PC-9 (cell line): ENCODE data around the gene ZDHHC20. TPM values are rescaled to one million over a fixed set of nuclear protein-coding genes. Genes with fewer than 3 reads are reported as not detected.

Experiments used
- BruUV-seq: library from RNA; stranded (reverse); fragments of 400-500 nt; replicated peaks from 2 replicates; lab custom pipeline; 2021; lab: Mats Ljungman, UMichigan
- CTCF ChIA-PET: fragments of 300-600 bp; sonication (Branson Sonifier 250); formaldehyde crosslinking; loops from one replicate; lab custom pipeline; 2022; ENCODE audit warnings: antibody characterized with exemption; lab: Charles Lee
- POLR2A ChIA-PET: fragments of 300-600 bp; sonication (Branson Sonifier 250); formaldehyde crosslinking; loops from one replicate; lab custom pipeline; 2022; ENCODE audit warnings: antibody characterized with exemption; ENCODE audit not compliant: unreplicated experiment; lab: Charles Lee
- DNase-seq, 2 experiments: peaks; one replicate each; pipeline versions ENCODE4 v3.0.0 to v3.0.0-alpha.2; 2015 to 2022; ENCODE audit warnings: mixed read lengths in 1 of 2
- H2AFZ ChIP-seq: fragments of 200-600 bp; sonication (generic); 2 replicates; pipeline ENCODE4 v1.8.1; 2017; ENCODE audit warnings: antibody characterized with exemption
- H3F3A ChIP-seq: fragments of 200-600 bp; sonication (generic); 2 replicates; pipeline ENCODE4 v1.8.1; 2017; ENCODE audit warnings: antibody characterized with exemption, mild to moderate bottlenecking, low read depth; ENCODE audit not compliant: insufficient read depth
- H3K27ac ChIP-seq: fragments of 200-600 bp; sonication (generic); 2 replicates; pipeline ENCODE4 v1.6.1; 2016; ENCODE audit warnings: mixed run types
- H3K27me3 ChIP-seq: fragments of 200-600 bp; sonication (generic); 2 replicates; pipeline ENCODE4 v1.6.1; 2016; ENCODE audit warnings: low read depth, mixed run types; ENCODE audit not compliant: insufficient read depth
- H3K36me3 ChIP-seq: fragments of 200-600 bp; sonication (generic); 2 replicates; pipeline ENCODE4 v1.6.1; 2016; ENCODE audit warnings: low read depth, mixed run types
- H3K4me1 ChIP-seq: fragments of 200-600 bp; sonication (generic); replicated peaks from 2 replicates; pipeline ENCODE4 v1.6.1; 2016; ENCODE audit warnings: mixed run types; ENCODE audit not compliant: insufficient read depth
- H3K4me2 ChIP-seq: fragments of 200-600 bp; sonication (generic); 2 replicates; pipeline ENCODE4 v1.6.1; 2017; ENCODE audit warnings: mixed run types
- H3K4me3 ChIP-seq: fragments of 200-600 bp; sonication (generic); 2 replicates; pipeline ENCODE4 v1.6.1; 2016; ENCODE audit warnings: mixed run types
- H3K79me2 ChIP-seq: fragments of 200-600 bp; sonication (generic); 2 replicates; pipeline ENCODE4 v1.6.1; 2017; ENCODE audit warnings: low read depth, mixed run types
- H3K9me2 ChIP-seq: fragments of 200-600 bp; sonication (generic); 2 replicates; pipeline ENCODE4 v1.8.1; 2017; ENCODE audit warnings: mild to moderate bottlenecking; ENCODE audit not compliant: insufficient read depth
- H3K9me3 ChIP-seq: fragments of 200-600 bp; sonication (generic); 2 replicates; pipeline ENCODE4 v1.8.1; 2016; ENCODE audit warnings: low read depth; ENCODE audit not compliant: insufficient read depth
- H4K20me1 ChIP-seq: fragments of 200-600 bp; sonication (generic); 2 replicates; pipeline ENCODE4 v1.8.1; 2017; ENCODE audit not compliant: insufficient read depth
- CTCF ChIP-seq: fragments of 200-600 bp; sonication (generic); conservative IDR thresholded peaks from 2 replicates; pipeline ENCODE4 v1.6.1; 2017; ENCODE audit warnings: mixed run types, antibody characterized with exemption, mild to moderate bottlenecking, moderate library complexity
- EZH2 ChIP-seq: fragments of 200-600 bp; sonication (generic); IDR thresholded peaks from 2 replicates; pipeline ENCODE4 v1.8.0; 2017; ENCODE audit warnings: antibody characterized with exemption, low read depth
- intact Hi-C: fragments of 100-400 bp; cut with micrococcal nuclease; formaldehyde crosslinking; loops from one replicate; pipeline ENCODE4 v1.10.0; 2022; ENCODE audit not compliant: unreplicated experiment
- total RNA-seq: library from RNA; stranded (reverse); gene quantifications from 2 replicates; pipeline ENCODE4 v1.2.3, GENCODE V29; 2021

The ZDHHC20 gene
- total RNA-seq, 1 experiment from 2014 or later = 47.5 TPM

- peak overlapping the region; percentile 38 for H3K4me2 ChIP-seq
- H3K9me2 ChIP-seq = no peaks in the 10 kb centered on the region
- H3K4me1 ChIP-seq = peaks cover 27% of the 10 kb centered on the region
- no TSS peak for BruUV-seq
- DNase-seq = peak; percentile 9 to 54
- no peak for TF ChIP-seq EZH2
- peak; percentile 70 for TF ChIP-seq CTCF
- peak overlapping the region; percentile 67; the same call in 1 of the 2 replicates for H2AFZ ChIP-seq
- H3K27ac ChIP-seq = no peak overlapping the region
- H4K20me1 ChIP-seq = no peaks in the 10 kb centered on the region
- H3K79me2 ChIP-seq = no peaks in the 10 kb centered on the region
- CTCF ChIA-PET = interaction anchor here (0.6 kb wide), 1 partner anchor 507 kb away, joined by 4 read pairs; no protein-coding TSS in a partner anchor
- H3F3A ChIP-seq = peaks cover 5% of the 10 kb centered on the region; the same call in 1 of the 2 replicates
- H3K4me3 ChIP-seq = no peak overlapping the region
- POLR2A ChIA-PET = no interaction called here
- intact Hi-C loops = loop anchor here (1.0 to 5.0 kb wide), 3 partner anchors 182 to 982 kb away; no protein-coding TSS in a partner anchor
- H3K9me3 ChIP-seq = no peaks in the 10 kb centered on the region
- H3K27me3 ChIP-seq = no peaks in the 10 kb centered on the region
- no peaks in the 10 kb centered on the region for H3K36me3 ChIP-seq
These were observed 20.0 kb upstream of the ZDHHC20 start for GRCh38 chr13:21478881-21479808.

- Histone ChIP-seq H3K27me3 (no peaks in the 10 kb centered on the region), H2AFZ (no peak overlapping the region), H3K4me3 (no peak overlapping the region), H3K27ac (no peak overlapping the region), H3K9me2 (no peaks in the 10 kb centered on the region), H3K9me3 (no peaks in the 10 kb centered on the region), H3K4me1 (peaks cover 29% of the 10 kb centered on the region), H3K4me2 (peak overlapping the region; percentile 30), H3F3A (peaks cover 5% of the 10 kb centered on the region; the same call in 1 of the 2 replicates), H4K20me1 (no peaks in the 10 kb centered on the region), H3K79me2 (no peaks in the 10 kb centered on the region), H3K36me3 (no peaks in the 10 kb centered on the region)
- DNase-seq = peak; percentile 64 to 69
- no TSS peak for BruUV-seq
- intact Hi-C loops = loop anchor here (5.0 kb wide), 1 partner anchor 980 kb away; no protein-coding TSS in a partner anchor
- ChIA-PET POLR2A (no interaction called here), CTCF (interaction anchor here (1.2 kb wide), 1 partner anchor 180 kb away, joined by 8 read pairs; no protein-coding TSS in a partner anchor)
- TF ChIP-seq CTCF (peak; percentile 91), EZH2 (no peak)
These were observed 17.9 kb upstream of the ZDHHC20 start for GRCh38 chr13:21476893-21477472.

GRCh38 chr13:21475115-21475514 lies 16.0 kb upstream of the ZDHHC20 start:
- TF ChIP-seq EZH2 (no peak), CTCF (no peak)

More at GRCh38 chr13:21475115-21475514, 16.0 kb upstream of the ZDHHC20 start:
- H3F3A ChIP-seq = peaks cover 5% of the 10 kb centered on the region; the same call in 1 of the 2 replicates
- no peaks in the 10 kb centered on the region for H3K79me2 ChIP-seq
- H3K4me1 ChIP-seq = peaks cover 29% of the 10 kb centered on the region
- no peak overlapping the region for H3K27ac ChIP-seq
- no peak overlapping the region for H3K4me3 ChIP-seq
- no peaks in the 10 kb centered on the region for H4K20me1 ChIP-seq
- peaks cover 5% of the 10 kb centered on the region; the same call in 1 of the 2 replicates for H3K9me3 ChIP-seq
- no TSS peak for BruUV-seq
- intact Hi-C loops = loop anchor here (5.0 kb wide), 1 partner anchor 978 kb away; no protein-coding TSS in a partner anchor
- peak in 1 of 2 experiments; percentile 56 for DNase-seq
- H3K36me3 ChIP-seq = no peaks in the 10 kb centered on the region
- H2AFZ ChIP-seq = peak overlapping the region; percentile 41; the same call in 1 of the 2 replicates
- H3K27me3 ChIP-seq = no peaks in the 10 kb centered on the region
- ChIA-PET POLR2A (no interaction called here), CTCF (interaction anchor here (0.6 kb wide), 1 partner anchor 178 kb away, joined by 3 read pairs; no protein-coding TSS in a partner anchor)
- H3K4me2 ChIP-seq = peak overlapping the region; percentile 48
- no peaks in the 10 kb centered on the region for H3K9me2 ChIP-seq
